Lung (tissue), 16 donors: Measurements from ENCODE around the gene P4HA1. TPM values are rescaled to one million over a fixed set of nuclear protein-coding genes. Genes with fewer than 3 reads are reported as not detected.

Source experiments
- ATAC-seq: fragments of 200-7000 bp; cut with Tn5 transposase; one replicate; pipeline ENCODE4 v1.9.1; 2020; ENCODE audit warnings: moderate number of reproducible peaks; ENCODE audit not compliant: insufficient read depth, low FRiP score
- DNase-seq, 3 donors: peaks; one replicate each; pipeline ENCODE4 v3.0.0-alpha.2; 2013 to 2017
- H3K27ac ChIP-seq, 2 donors: one replicate each; pipeline ENCODE4 v1.5.1; 2013; ENCODE audit warnings: mild to moderate bottlenecking in 2 of 2, moderate library complexity in 2 of 2, control low read depth in 1 of 2, inconsistent platforms in 1 of 2, low read depth in 1 of 2, low read length in 1 of 2
- H3K27me3 ChIP-seq, 3 donors: one replicate each; pipeline ENCODE4 v1.5.1; 2013; ENCODE audit warnings: low read length in 2 of 3; ENCODE audit not compliant: control insufficient read depth in 3 of 3, insufficient read depth in 3 of 3
- H3K36me3 ChIP-seq, 4 donors: one replicate each; pipeline ENCODE4 v1.5.1; 2013; ENCODE audit warnings: low read length in 4 of 4, mild to moderate bottlenecking in 1 of 4, moderate library complexity in 1 of 4; ENCODE audit not compliant: control insufficient read depth in 4 of 4, insufficient read depth in 4 of 4
- H3K4me1 ChIP-seq, 5 donors: one replicate each; pipeline ENCODE4 v1.5.1; 2013; ENCODE audit warnings: low read length in 5 of 5, mild to moderate bottlenecking in 2 of 5, moderate library complexity in 1 of 5; ENCODE audit not compliant: control insufficient read depth in 5 of 5, insufficient read depth in 5 of 5
- H3K4me3 ChIP-seq: one replicate; pipeline ENCODE4 v1.5.1; 2013; ENCODE audit warnings: mild to moderate bottlenecking, control low read depth, moderate library complexity
- H3K9ac ChIP-seq, 2 donors: one replicate each; pipeline ENCODE4 v1.5.1; 2013; ENCODE audit warnings: low read length in 2 of 2, control low read depth in 1 of 2; ENCODE audit not compliant: insufficient read depth in 1 of 2
- H3K9me3 ChIP-seq, 4 donors: one replicate each; pipeline ENCODE4 v1.5.1; 2013; ENCODE audit warnings: low read length in 3 of 4, mild to moderate bottlenecking in 1 of 4, moderate library complexity in 1 of 4; ENCODE audit not compliant: control insufficient read depth in 4 of 4, insufficient read depth in 3 of 4
- WGBS, 2 donors: extraction: QIAGEN DNeasy Blood & Tissue Kit; methylation state at CpG; one replicate each; pipeline ENCODE4 v1.1.7; 2013; 5-methylcytosine and 5-hydroxymethylcytosine counted together
- long read RNA-seq, 5 donors: transcript quantifications; one replicate each; lab custom pipeline, GENCODE V29; 2026
- polyA plus RNA-seq, 2 donors: library from polyadenylated mRNA; stranded (reverse); fragments of 200-250 nt; gene quantifications; one replicate each; pipeline ENCODE4 v1.2.1, GENCODE V29; 2013
- total RNA-seq, 2 donors: library from RNA; depleted of rRNA in 1 of 2; stranded (reverse); fragments of >200 nt in 1 of 2; gene quantifications; one replicate each; pipeline ENCODE4 v1.2.1, GENCODE V29; 2014 to 2021
- TF ChIP-seq, protein P1 (sequence below): IDR thresholded peaks from 2 replicates; pipeline ENCODE4 v1.5.1; 2012; ENCODE audit warnings: mild to moderate bottlenecking; ENCODE audit errors: control extremely low read depth, extremely low read depth
- donor health status: control.
- donor health status: control.
- donor health status: Bipolar disorder and iron deficiency.
- donor health status: healthy.
- donor health status: DM: yes; HTN: yes; CAD: no.

The P4HA1 gene
- 10 to 100 TPM; 29.2 to 71.0 TPM for total RNA-seq
- polyA plus RNA-seq = 10 to 100 TPM; 10.5 to 35.1 TPM
- long read RNA-seq, donor 1, partial matches to known transcripts = 0 of 8 reads
- long read RNA-seq, donor 1, other reads (novel, unspliced or antisense) = 0 of 8 reads
- long read RNA-seq, donor 2, partial matches to known transcripts = 5 of 6 reads
- long read RNA-seq, donor 2, other reads (novel, unspliced or antisense) = 0 of 6 reads
- long read RNA-seq, donor 3, partial matches to known transcripts = 0 of 6 reads
- long read RNA-seq, donor 3, other reads (novel, unspliced or antisense) = 0 of 6 reads
- long read RNA-seq, donor 4, partial matches to known transcripts = 0 of 1 reads
- long read RNA-seq, donor 4, other reads (novel, unspliced or antisense) = 0 of 1 reads
- long read RNA-seq, donor 5, partial matches to known transcripts = 11 of 17 reads
- long read RNA-seq, donor 5, other reads (novel, unspliced or antisense) = 0 of 17 reads

DNA sequence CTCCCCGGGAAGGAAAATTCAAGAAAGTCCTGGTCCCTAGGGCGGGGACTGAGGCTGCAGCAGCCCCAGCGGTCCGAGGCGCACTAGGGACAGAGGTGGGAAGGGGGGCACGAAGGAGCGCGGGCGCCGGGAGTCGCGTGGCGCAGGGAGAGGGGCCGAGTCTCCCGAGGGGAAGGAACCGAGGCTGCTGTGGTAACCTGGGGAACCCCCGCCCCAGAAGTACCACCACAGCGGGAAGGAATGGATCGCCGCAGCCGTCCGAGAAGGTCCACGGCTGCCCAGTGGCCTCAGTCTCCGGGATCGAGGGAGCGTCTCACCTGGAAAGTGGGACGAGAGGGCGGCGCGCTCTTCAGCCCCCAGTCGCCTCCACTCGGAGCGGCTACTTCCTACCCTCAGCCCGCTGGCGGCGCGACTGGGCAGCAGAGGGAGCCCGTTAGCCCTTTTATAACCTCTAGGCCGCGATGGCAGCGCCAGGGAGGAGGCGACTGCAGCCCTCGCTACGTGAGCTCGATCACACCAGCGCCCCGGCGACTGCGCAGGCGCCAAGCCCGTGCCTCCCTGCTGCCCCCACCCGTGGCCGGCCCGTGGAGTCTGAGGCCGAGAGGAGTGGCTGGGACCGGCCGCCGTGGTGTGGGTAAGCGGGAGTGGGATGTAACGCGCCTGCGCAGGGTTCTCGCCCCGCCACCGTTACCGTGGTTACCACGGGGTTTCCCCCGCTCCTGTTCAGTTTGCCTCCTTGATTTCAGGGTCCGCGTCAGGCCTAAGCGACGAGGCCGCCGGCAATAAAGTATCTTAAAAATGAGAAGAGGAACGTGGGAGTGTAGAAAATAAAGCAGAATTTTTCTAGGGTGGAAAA, at the start of gene P4HA1:
Gene P4HA1 (minus strand): TSS at position 418 of the 856 bp plus-strand sequence. CDS start 21,983 bp downstream, outside the sequence.
- Histone ChIP-seq H3K4me3 (peak within 1 kb of the TSS; percentile 70), H3K27ac (peak within 1 kb of the TSS; percentile 90 to 94), H3K9me3 (no peaks in the 10 kb centered on the region), H3K27me3 (no peaks in the 10 kb centered on the region), H3K36me3 (peaks cover 0 to 5% (median under 1%) of the 10 kb centered on the region in 4 donors), H3K4me1 (peaks cover 0 to 18% (median 6%) of the 10 kb centered on the region in 5 donors), H3K9ac (peak within 1 kb of the TSS; percentile 87 to 99)
- peak; percentile 99 to 100 (median 99) for DNase-seq
- TF ChIP-seq, protein P1, sequence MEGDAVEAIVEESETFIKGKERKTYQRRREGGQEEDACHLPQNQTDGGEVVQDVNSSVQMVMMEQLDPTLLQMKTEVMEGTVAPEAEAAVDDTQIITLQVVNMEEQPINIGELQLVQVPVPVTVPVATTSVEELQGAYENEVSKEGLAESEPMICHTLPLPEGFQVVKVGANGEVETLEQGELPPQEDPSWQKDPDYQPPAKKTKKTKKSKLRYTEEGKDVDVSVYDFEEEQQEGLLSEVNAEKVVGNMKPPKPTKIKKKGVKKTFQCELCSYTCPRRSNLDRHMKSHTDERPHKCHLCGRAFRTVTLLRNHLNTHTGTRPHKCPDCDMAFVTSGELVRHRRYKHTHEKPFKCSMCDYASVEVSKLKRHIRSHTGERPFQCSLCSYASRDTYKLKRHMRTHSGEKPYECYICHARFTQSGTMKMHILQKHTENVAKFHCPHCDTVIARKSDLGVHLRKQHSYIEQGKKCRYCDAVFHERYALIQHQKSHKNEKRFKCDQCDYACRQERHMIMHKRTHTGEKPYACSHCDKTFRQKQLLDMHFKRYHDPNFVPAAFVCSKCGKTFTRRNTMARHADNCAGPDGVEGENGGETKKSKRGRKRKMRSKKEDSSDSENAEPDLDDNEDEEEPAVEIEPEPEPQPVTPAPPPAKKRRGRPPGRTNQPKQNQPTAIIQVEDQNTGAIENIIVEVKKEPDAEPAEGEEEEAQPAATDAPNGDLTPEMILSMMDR = peak; percentile 64
- 0 to 1% methylated on average over 71 to 75 of the region's 75 CpGs for WGBS, 2 donors
- peak; percentile 96 for ATAC-seq

DNA sequence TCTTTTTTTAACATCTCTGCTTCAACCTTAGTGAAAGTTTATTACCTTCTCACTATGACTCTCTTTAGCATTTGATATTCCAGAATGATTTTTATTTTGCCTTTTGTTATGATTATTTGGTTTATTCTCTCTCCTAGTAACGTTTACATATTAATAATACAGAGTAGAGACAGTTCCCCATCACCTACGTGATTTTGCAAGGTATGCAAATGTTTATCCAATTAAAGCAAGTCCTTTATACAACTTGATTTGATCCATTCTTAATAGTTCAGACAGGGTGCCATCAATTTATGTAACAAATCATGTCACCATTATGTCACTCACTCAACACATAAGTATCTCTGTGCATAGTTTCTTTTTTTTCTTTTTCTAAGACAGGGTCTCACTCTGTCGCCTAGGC, 44.9 kb upstream of the P4HA1 start:
- no peak for ATAC-seq
- peaks cover 15 to 47% (median 30%) of the 10 kb centered on the region in 4 donors for H3K36me3 ChIP-seq
- WGBS, 2 donors = 89 to 96% methylated on average over 3 of the region's 3 CpGs
- no peak overlapping the region for H3K27ac ChIP-seq
- DNase-seq = no peak
- H3K9me3 ChIP-seq = no peaks in the 10 kb centered on the region
- TF ChIP-seq, protein P1 = no peak
- no peak overlapping the region for H3K9ac ChIP-seq
- no peaks in the 10 kb centered on the region for H3K27me3 ChIP-seq
- no peak overlapping the region for H3K4me3 ChIP-seq
- H3K4me1 ChIP-seq = no peaks in the 10 kb centered on the region

DNA sequence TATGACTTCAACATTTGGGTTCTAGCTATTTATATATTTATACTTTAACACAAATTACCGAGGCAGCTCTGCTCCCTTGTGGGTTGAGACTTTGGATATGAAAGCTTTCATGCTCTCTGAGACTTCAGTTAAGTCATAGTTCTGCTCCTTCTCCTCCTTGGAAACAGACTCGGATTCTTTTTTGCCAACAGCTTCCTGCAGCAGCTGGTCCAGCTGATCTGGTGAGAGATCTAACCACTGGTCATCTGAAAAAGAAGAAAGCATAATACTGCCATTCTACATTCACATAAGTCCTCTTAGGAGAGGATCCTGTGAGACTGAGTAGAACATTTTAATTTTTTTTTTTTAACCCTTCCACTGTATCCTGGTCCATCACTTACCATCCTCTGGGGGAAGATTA, 42.6 kb upstream of the P4HA1 start:
- DNase-seq (no peak), ATAC-seq (no peak)
- Histone ChIP-seq H3K4me1 (no peaks in the 10 kb centered on the region), H3K27me3 (no peaks in the 10 kb centered on the region), H3K27ac (no peak overlapping the region), H3K9me3 (no peaks in the 10 kb centered on the region), H3K4me3 (no peak overlapping the region), H3K36me3 (peaks cover 26 to 40% (median 29%) of the 10 kb centered on the region in 4 donors), H3K9ac (no peak overlapping the region)
- TF ChIP-seq, protein P1 = no peak
- 67 to 77% methylated on average over 2 of the region's 2 CpGs for WGBS, 2 donors
